Suprapubic skin (tissue), 4 donors: ENCODE results near the gene TNIK. TPM values are rescaled to one million over a fixed set of nuclear protein-coding genes. Genes with fewer than 3 reads are reported as not detected.

ENCODE experiments used
- DNase-seq, 2 donors: peaks; one replicate each; pipeline ENCODE4 v3.0.0-alpha.2; 2019; ENCODE audit warnings: low spot score in 2 of 2
- H3K27ac ChIP-seq: fragments of 200-600 bp; sonication (generic); one replicate; pipeline ENCODE4 v1.5.1; 2019
- H3K27me3 ChIP-seq: fragments of 200-600 bp; sonication (generic); one replicate; pipeline ENCODE4 v1.5.1; 2019
- H3K36me3 ChIP-seq: fragments of 200-600 bp; sonication (generic); one replicate; pipeline ENCODE4 v1.5.1; 2019
- H3K4me1 ChIP-seq: fragments of 200-600 bp; sonication (generic); one replicate; pipeline ENCODE4 v1.5.1; 2019
- H3K4me3 ChIP-seq: fragments of 200-600 bp; sonication (generic); one replicate; pipeline ENCODE4 v1.5.1; 2019; ENCODE audit warnings: mild to moderate bottlenecking
- H3K9me3 ChIP-seq: fragments of 200-600 bp; sonication (generic); one replicate; pipeline ENCODE4 v1.5.1; 2019
- CTCF ChIP-seq, 2 donors: fragments of 200-600 bp in 1 of 2; fragments of 450-650 bp in 1 of 2; sonication (generic) in 1 of 2; IDR thresholded peaks; one replicate each; pipeline ENCODE4 v1.5.1; 2016 to 2019; ENCODE audit warnings: antibody characterized with exemption in 2 of 2, mild to moderate bottlenecking in 1 of 2, moderate library complexity in 1 of 2
- EP300 ChIP-seq: sonication (generic); formaldehyde crosslinking; IDR thresholded peaks from one replicate; pipeline ENCODE4 v1.6.1; 2017; ENCODE audit warnings: antibody characterized with exemption
- POLR2A ChIP-seq, 2 donors: fragments of 450-650 bp; IDR thresholded peaks; one replicate each; pipeline ENCODE4 v1.6.1; 2017; ENCODE audit warnings: antibody characterized with exemption in 2 of 2, mild to moderate bottlenecking in 2 of 2, moderate library complexity in 2 of 2
- POLR2AphosphoS5 ChIP-seq, 3 donors: sonication (generic); formaldehyde crosslinking; IDR thresholded peaks; one replicate each; pipeline ENCODE4 v1.6.1; 2017; ENCODE audit warnings: antibody characterized with exemption in 3 of 3
- WGBS: methylation state at CpG from one replicate; pipeline ENCODE4 v1.1.5; 2018; 5-methylcytosine and 5-hydroxymethylcytosine counted together
- total RNA-seq, 4 donors: library from RNA; depleted of rRNA; stranded (reverse); fragments of >200 nt; gene quantifications; one replicate each; pipeline ENCODE4 v1.1.0, GENCODE V29; 2016

Gene TNIK
- total RNA-seq, 4 donors from 2014 or later: 2.0 to 4.3 (median 3.1) TPM

GRCh38 chr3:171402281-171402680 lies 57.9 kb downstream of the TNIK start:
- no peak overlapping the region for H3K4me3 ChIP-seq
- H3K4me1 ChIP-seq: peaks cover 14% of the 10 kb centered on the region
- no peaks in the 10 kb centered on the region for H3K9me3 ChIP-seq
- DNase-seq: no peak
- H3K27me3 ChIP-seq: no peaks in the 10 kb centered on the region
- no peak for TF ChIP-seq POLR2AphosphoS5 (IDR thresholded peaks at IDR 0.05)
- TF ChIP-seq EP300: no peak
- TF ChIP-seq POLR2A (IDR thresholded peaks at IDR 0.05): no peak
- no peak for TF ChIP-seq CTCF (IDR thresholded peaks at IDR 0.05)
- no peaks in the 10 kb centered on the region for H3K36me3 ChIP-seq
- 83% methylated on average over 3 of the region's 3 CpGs for whole genome bisulfite sequencing
- H3K27ac ChIP-seq: no peak overlapping the region

GRCh38 chr3:171401432-171401831 lies 58.8 kb downstream of the TNIK start:
- 42% methylated on average over 1 of the region's 1 CpG for WGBS
- Histone ChIP-seq H3K9me3 (no peaks in the 10 kb centered on the region), H3K27me3 (no peaks in the 10 kb centered on the region), H3K36me3 (no peaks in the 10 kb centered on the region), H3K27ac (no peak overlapping the region), H3K4me1 (peaks cover 14% of the 10 kb centered on the region), H3K4me3 (no peak overlapping the region)
- DNase-seq: no peak
- TF ChIP-seq CTCF (IDR thresholded peaks at IDR 0.05) (no peak), POLR2AphosphoS5 (IDR thresholded peaks at IDR 0.05) (no peak), EP300 (no peak), POLR2A (IDR thresholded peaks at IDR 0.05) (no peak)

- Histone ChIP-seq H3K36me3 (no peaks in the 10 kb centered on the region), H3K4me1 (peaks cover 11% of the 10 kb centered on the region), H3K4me3 (no peak overlapping the region), H3K27me3 (no peaks in the 10 kb centered on the region), H3K9me3 (no peaks in the 10 kb centered on the region), H3K27ac (no peak overlapping the region)
- no peak for DNase-seq
- no peak for TF ChIP-seq POLR2A (IDR thresholded peaks at IDR 0.05)
- no peak for TF ChIP-seq EP300
- no peak for TF ChIP-seq CTCF (IDR thresholded peaks at IDR 0.05)
- no peak for TF ChIP-seq POLR2AphosphoS5 (IDR thresholded peaks at IDR 0.05)
- WGBS: 91% methylated on average over 2 of the region's 2 CpGs
Measured at GRCh38 chr3:171399842-171400241, 60.4 kb downstream of the TNIK start.

- no peak overlapping the region for H3K27ac ChIP-seq
- H3K27me3 ChIP-seq: no peaks in the 10 kb centered on the region
- H3K4me3 ChIP-seq: no peak overlapping the region
- H3K36me3 ChIP-seq: no peaks in the 10 kb centered on the region
- no peaks in the 10 kb centered on the region for H3K9me3 ChIP-seq
- H3K4me1 ChIP-seq: no peaks in the 10 kb centered on the region
- TF ChIP-seq EP300 (no peak), CTCF (IDR thresholded peaks at IDR 0.05) (no peak), POLR2AphosphoS5 (IDR thresholded peaks at IDR 0.05) (no peak), POLR2A (IDR thresholded peaks at IDR 0.05) (no peak)
- 96% methylated on average over 2 of the region's 2 CpGs for WGBS
- DNase-seq: no peak
Measured at GRCh38 chr3:171398343-171398742, 61.9 kb downstream of the TNIK start.

GRCh38 chr3:171397089-171397488 lies 63.1 kb downstream of the TNIK start:
- H3K36me3 ChIP-seq: no peaks in the 10 kb centered on the region
- no peak overlapping the region for H3K27ac ChIP-seq
- H3K4me3 ChIP-seq: no peak overlapping the region
- H3K27me3 ChIP-seq: no peaks in the 10 kb centered on the region
- WGBS: 73% methylated on average over 3 of the region's 3 CpGs
- DNase-seq: no peak
- H3K9me3 ChIP-seq: no peaks in the 10 kb centered on the region
- no peaks in the 10 kb centered on the region for H3K4me1 ChIP-seq
- no peak for TF ChIP-seq POLR2A (IDR thresholded peaks at IDR 0.05)
- TF ChIP-seq POLR2AphosphoS5 (IDR thresholded peaks at IDR 0.05): no peak
- TF ChIP-seq EP300: no peak
- TF ChIP-seq CTCF (IDR thresholded peaks at IDR 0.05): no peak
